ENCODE results near the gene IDNK.

- no peak for TF ChIP-seq POLR2AphosphoS5 (IDR thresholded peaks at IDR 0.05; ENCODE audit: low read depth, low read length)
- TF ChIP-seq TAF1 (IDR thresholded peaks at IDR 0.05; ENCODE audit: low read depth, low read length) = no peak
Measured at GRCh38 chr9:83665580-83666200, 42.7 kb downstream of the IDNK start.
